H9 (cell line): ENCODE results near the gene TCF25. TPM values are rescaled to one million over a fixed set of nuclear protein-coding genes. Genes with fewer than 3 reads are reported as not detected.

Experiments used
- DNase-seq: peaks from one replicate; pipeline ENCODE4 v3.0.0-alpha.2; 2017
- H2AFZ ChIP-seq: one replicate; pipeline ENCODE4 v1.6.1; 2013; ENCODE audit warnings: mild to moderate bottlenecking, low read length, control low read depth, moderate library complexity
- H2AK5ac ChIP-seq: 2 replicates; pipeline ENCODE4 v1.6.1; 2013; ENCODE audit warnings: low read length, control low read depth, mixed read lengths; ENCODE audit not compliant: insufficient read length
- H2BK120ac ChIP-seq: one replicate; pipeline ENCODE4 v1.6.1; 2013; ENCODE audit warnings: low read depth, mild to moderate bottlenecking, low read length, control low read depth, inconsistent platforms; ENCODE audit not compliant: poor library complexity, severe bottlenecking
- H2BK12ac ChIP-seq: 2 replicates; pipeline ENCODE4 v1.6.1; 2013; ENCODE audit warnings: low read length, control low read depth, mixed read lengths, low read depth; ENCODE audit not compliant: insufficient read length
- H2BK15ac ChIP-seq: 2 replicates; pipeline ENCODE4 v1.6.1; 2013; ENCODE audit warnings: low read depth, low read length, control low read depth
- H2BK20ac ChIP-seq: one replicate; pipeline ENCODE4 v1.6.1; 2013; ENCODE audit warnings: low read depth, mild to moderate bottlenecking, low read length, control low read depth, inconsistent platforms; ENCODE audit not compliant: poor library complexity, severe bottlenecking
- H2BK5ac ChIP-seq: 2 replicates; pipeline ENCODE4 v1.6.1; 2013; ENCODE audit warnings: low read length, control low read depth, mixed read lengths; ENCODE audit not compliant: insufficient read length
- H3K14ac ChIP-seq: 2 replicates; pipeline ENCODE4 v1.6.1; 2013; ENCODE audit warnings: low read length, control low read depth; ENCODE audit not compliant: insufficient read depth
- H3K18ac ChIP-seq: 2 replicates; pipeline ENCODE4 v1.6.1; 2013; ENCODE audit warnings: low read depth, mild to moderate bottlenecking, mixed read lengths, low read length, control low read depth; ENCODE audit not compliant: insufficient read length
- H3K23ac ChIP-seq: 2 replicates; pipeline ENCODE4 v1.6.1; 2013; ENCODE audit warnings: low read length, control low read depth, mixed read lengths, low read depth; ENCODE audit not compliant: insufficient read length
- H3K23me2 ChIP-seq: 2 replicates; pipeline ENCODE4 v1.6.1; 2013; ENCODE audit warnings: low read depth, mild to moderate bottlenecking, mixed read lengths, low read length, control low read depth; ENCODE audit not compliant: insufficient read length, poor library complexity, severe bottlenecking
- H3K27ac ChIP-seq: 2 replicates; pipeline ENCODE4 v1.5.1; 2013; ENCODE audit warnings: low read length, control low read depth, mixed read lengths, low read depth; ENCODE audit not compliant: insufficient read length
- H3K27me3 ChIP-seq: 2 replicates; pipeline ENCODE4 v1.6.1; 2013; ENCODE audit warnings: low read length, control low read depth, inconsistent platforms; ENCODE audit not compliant: insufficient read depth
- H3K4ac ChIP-seq: 2 replicates; pipeline ENCODE4 v1.6.1; 2013; ENCODE audit warnings: low read depth, mild to moderate bottlenecking, control low read depth, inconsistent platforms, low read length, moderate library complexity
- H3K4me1 ChIP-seq: 2 replicates; pipeline ENCODE4 v1.6.1; 2013; ENCODE audit warnings: low read length, control low read depth, inconsistent platforms; ENCODE audit not compliant: insufficient read depth
- H3K4me2 ChIP-seq: 2 replicates; pipeline ENCODE4 v1.6.1; 2013; ENCODE audit warnings: low read length, control low read depth, mixed read lengths; ENCODE audit not compliant: insufficient read length, insufficient read depth
- H3K56ac ChIP-seq: 2 replicates; pipeline ENCODE4 v1.6.1; 2013; ENCODE audit warnings: low read depth, mild to moderate bottlenecking, mixed read lengths, low read length, control low read depth; ENCODE audit not compliant: insufficient read length
- H3K79me1 ChIP-seq: 2 replicates; pipeline ENCODE4 v1.6.1; 2013; ENCODE audit warnings: low read depth, mild to moderate bottlenecking, moderate library complexity, low read length, control low read depth, inconsistent platforms; ENCODE audit not compliant: insufficient read depth, poor library complexity, severe bottlenecking
- H3K79me2 ChIP-seq: 2 replicates; pipeline ENCODE4 v1.6.1; 2013; ENCODE audit warnings: low read length, control low read depth, inconsistent platforms; ENCODE audit not compliant: insufficient read depth
- H3K9ac ChIP-seq: 2 replicates; pipeline ENCODE4 v1.6.1; 2013; ENCODE audit warnings: low read length, control low read depth, mixed read lengths; ENCODE audit not compliant: insufficient read length; ENCODE audit errors: extremely low read depth
- H3K9me3 ChIP-seq: one replicate; pipeline ENCODE4 v1.6.1; 2013; ENCODE audit warnings: low read depth, low read length, inconsistent platforms; ENCODE audit not compliant: control insufficient read depth
- H3T11ph ChIP-seq: one replicate; pipeline ENCODE4 v1.6.1; 2013; ENCODE audit warnings: mild to moderate bottlenecking, low read length, control low read depth, inconsistent platforms
- H4K20me1 ChIP-seq: one replicate; pipeline ENCODE4 v1.6.1; 2013; ENCODE audit not compliant: control insufficient read depth, insufficient read length, insufficient read depth
- H4K5ac ChIP-seq: 2 replicates; pipeline ENCODE4 v1.6.1; 2013; ENCODE audit warnings: low read depth, mild to moderate bottlenecking, mixed read lengths, low read length, control low read depth; ENCODE audit not compliant: insufficient read length
- H4K8ac ChIP-seq: replicated peaks from 2 replicates; pipeline ENCODE4 v1.6.1; 2013; ENCODE audit warnings: low read length, control low read depth, mixed read lengths, low read depth; ENCODE audit not compliant: insufficient read length
- H4K91ac ChIP-seq: 2 replicates; pipeline ENCODE4 v1.6.1; 2013; ENCODE audit warnings: low read depth, mild to moderate bottlenecking, moderate library complexity, mixed read lengths, low read length, control low read depth; ENCODE audit not compliant: insufficient read length
- H3K27ac Mint-ChIP-seq, 3 experiments: 2 replicates in 2 of 3; 3 replicates in 1 of 3; pipeline ENCODE4 v1.8.0; 2020 to 2021; ENCODE audit warnings: mixed read lengths in 3 of 3, mild to moderate bottlenecking in 1 of 3, moderate library complexity in 1 of 3
- H3K27me3 Mint-ChIP-seq: 2 replicates; pipeline ENCODE4 v1.8.0; 2021; ENCODE audit warnings: low read depth, mild to moderate bottlenecking, moderate library complexity, mixed read lengths
- H3K36me3 Mint-ChIP-seq, 3 experiments: 2 replicates in 2 of 3; 3 replicates in 1 of 3; pipeline ENCODE4 v1.8.0; 2020 to 2021; ENCODE audit warnings: low read depth in 3 of 3, mixed read lengths in 3 of 3; ENCODE audit not compliant: insufficient read depth in 1 of 3
- H3K4me1 Mint-ChIP-seq, 2 experiments: 2 replicates each; pipeline ENCODE4 v1.8.0; 2020; ENCODE audit warnings: mixed read lengths in 2 of 2
- H3K4me3 Mint-ChIP-seq, 2 experiments: 2 replicates in 1 of 2; 3 replicates in 1 of 2; pipeline ENCODE4 v1.8.0; 2020 to 2021; ENCODE audit warnings: mild to moderate bottlenecking in 2 of 2, mixed read lengths in 2 of 2, moderate library complexity in 1 of 2
- H3K9me3 Mint-ChIP-seq, 2 experiments: 2 replicates in 1 of 2; 3 replicates in 1 of 2; pipeline ENCODE4 v1.8.0; 2020; ENCODE audit warnings: mild to moderate bottlenecking in 2 of 2, mixed read lengths in 2 of 2, moderate library complexity in 1 of 2
- CTCF ChIP-seq: fragments of 200-600 bp; sonication (generic); conservative IDR thresholded peaks from 3 replicates; pipeline ENCODE4 v1.8.0; 2021; ENCODE audit warnings: antibody characterized with exemption, mild to moderate bottlenecking
- WGBS: extraction: QIAGEN DNeasy Blood & Tissue Kit; methylation state at CpG from one replicate; pipeline ENCODE4 v1.1.7; 2013; ENCODE audit warnings: missing lambda C conversion rate, low lambda C conversion rate, mixed read lengths; ENCODE audit not compliant: insufficient read length; ENCODE audit errors: extremely low coverage; 5-methylcytosine and 5-hydroxymethylcytosine counted together
- total RNA-seq: library from RNA; stranded (reverse); gene quantifications from 2 replicates; pipeline ENCODE4 v1.2.1, GENCODE V29; 2021

TCF25 gene
- total RNA-seq, 1 experiment from 2014 or later: 109 TPM

- H3K4me2 ChIP-seq: no peak overlapping the region
- H3K18ac ChIP-seq: no peak overlapping the region
- no peaks in the 10 kb centered on the region for H3K27me3 ChIP-seq
- H3K79me1 ChIP-seq: no peaks in the 10 kb centered on the region
- H3K9ac ChIP-seq: no peak overlapping the region
- H4K5ac ChIP-seq: no peak overlapping the region
- no peak overlapping the region for H3K4ac ChIP-seq
- H3K56ac ChIP-seq: no peak overlapping the region
- H3K27ac Mint-ChIP-seq: no peak overlapping the region
- H2AK5ac ChIP-seq: no peak overlapping the region
- no peak for DNase-seq
- H2BK15ac ChIP-seq: no peak overlapping the region
- H2BK12ac ChIP-seq: no peak overlapping the region
- H2BK20ac ChIP-seq: no peak overlapping the region
- peaks cover 10 to 15% of the 10 kb centered on the region in 2 experiments for H3K9me3 Mint-ChIP-seq
- H3K4me3 Mint-ChIP-seq: no peak overlapping the region; a peak in 1 of 5 replicates
- TF ChIP-seq CTCF: no peak
- no peak overlapping the region for H3T11ph ChIP-seq
- H4K91ac ChIP-seq: no peak overlapping the region
- H2AFZ ChIP-seq: no peak overlapping the region
- no peak overlapping the region for H4K8ac ChIP-seq
- H2BK120ac ChIP-seq: no peak overlapping the region
- peaks cover 5% of the 10 kb centered on the region for H3K9me3 ChIP-seq
- no peak overlapping the region for H2BK5ac ChIP-seq
- no CpG with 5 or more reads among the region's 12 CpGs for WGBS
- H3K4me1 ChIP-seq: no peaks in the 10 kb centered on the region
- H3K4me1 Mint-ChIP-seq: peaks cover 3 to 9% of the 10 kb centered on the region in 2 experiments; a peak in 2 of 4 replicates
- no peaks in the 10 kb centered on the region for H3K79me2 ChIP-seq
- peaks cover 14 to 23% (median 19%) of the 10 kb centered on the region in 3 experiments for H3K36me3 Mint-ChIP-seq
- H3K23ac ChIP-seq: no peak overlapping the region
- H4K20me1 ChIP-seq: no peaks in the 10 kb centered on the region
- peaks cover 5% of the 10 kb centered on the region for H3K23me2 ChIP-seq
- no peak overlapping the region for H3K27ac ChIP-seq
- no peak overlapping the region for H3K14ac ChIP-seq
- H3K27me3 Mint-ChIP-seq: no peaks in the 10 kb centered on the region
Observed at GRCh38 chr16:89869911-89870310, 3.5 kb upstream of the TCF25 start.
